Measurements from ENCODE around the gene UBE2G1. TPM values are rescaled to one million over a fixed set of nuclear protein-coding genes. Genes with fewer than 3 reads are reported as not detected.

The UBE2G1 gene
- total RNA-seq, 1 donor from 2014 or later = 87.8 TPM

- H3K36me3 Mint-ChIP-seq (ENCODE audit: insufficient read depth) = peaks cover 18% of the 10 kb centered on the region
- H3K27me3 Mint-ChIP-seq = no peaks in the 10 kb centered on the region
- peaks cover 15% of the 10 kb centered on the region for H3K9me3 Mint-ChIP-seq (ENCODE audit: low read depth)
- peaks cover 1% of the 10 kb centered on the region for H3K4me1 Mint-ChIP-seq (ENCODE audit: low read depth)
- DNase-seq (ENCODE audit: low spot score, unreplicated experiment) = no peak
- no peak overlapping the region for H3K27ac Mint-ChIP-seq
- TF ChIP-seq CTCF (IDR thresholded peaks at IDR 0.05; ENCODE audit: unreplicated experiment) = no peak
- no peak overlapping the region for H3K4me3 Mint-ChIP-seq (ENCODE audit: low read depth)
These were observed 40.4 kb downstream of the UBE2G1 start for GRCh38 chr17:4326112-4326511.

GRCh38 chr17:4324463-4324862, 42.0 kb downstream of the UBE2G1 start:
- Mint-ChIP-seq H3K36me3 (ENCODE audit: insufficient read depth) (peaks cover 17% of the 10 kb centered on the region), H3K4me1 (ENCODE audit: low read depth) (peaks cover 1% of the 10 kb centered on the region), H3K9me3 (ENCODE audit: low read depth) (peaks cover 15% of the 10 kb centered on the region), H3K4me3 (ENCODE audit: low read depth) (no peak overlapping the region), H3K27ac (no peak overlapping the region), H3K27me3 (no peaks in the 10 kb centered on the region)
- no peak for TF ChIP-seq CTCF (IDR thresholded peaks at IDR 0.05; ENCODE audit: unreplicated experiment)
- DNase-seq (ENCODE audit: low spot score, unreplicated experiment) = no peak

GRCh38 chr17:4319221-4319620, 47.3 kb downstream of the UBE2G1 start:
- Mint-ChIP-seq H3K36me3 (ENCODE audit: insufficient read depth) (peaks cover 4% of the 10 kb centered on the region), H3K27me3 (no peaks in the 10 kb centered on the region), H3K9me3 (ENCODE audit: low read depth) (peaks cover 4% of the 10 kb centered on the region), H3K4me3 (ENCODE audit: low read depth) (no peak overlapping the region), H3K4me1 (ENCODE audit: low read depth) (peaks cover 17% of the 10 kb centered on the region), H3K27ac (no peak overlapping the region)
- DNase-seq (ENCODE audit: low spot score, unreplicated experiment) = no peak
- TF ChIP-seq CTCF (IDR thresholded peaks at IDR 0.05; ENCODE audit: unreplicated experiment) = no peak

- no peak for TF ChIP-seq CTCF (IDR thresholded peaks at IDR 0.05; ENCODE audit: unreplicated experiment)
- H3K4me1 Mint-ChIP-seq (ENCODE audit: low read depth) = peaks cover 20% of the 10 kb centered on the region
- H3K9me3 Mint-ChIP-seq (ENCODE audit: low read depth) = peaks cover 4% of the 10 kb centered on the region
- no peak overlapping the region for H3K4me3 Mint-ChIP-seq (ENCODE audit: low read depth)
- H3K27ac Mint-ChIP-seq = peak overlapping the region; percentile 67
- H3K36me3 Mint-ChIP-seq (ENCODE audit: insufficient read depth) = peaks cover 4% of the 10 kb centered on the region
- no peak for DNase-seq (ENCODE audit: low spot score, unreplicated experiment)
- no peaks in the 10 kb centered on the region for H3K27me3 Mint-ChIP-seq
These were observed 47.9 kb downstream of the UBE2G1 start for GRCh38 chr17:4318596-4318995.

- Mint-ChIP-seq H3K4me3 (ENCODE audit: low read depth) (no peak overlapping the region), H3K4me1 (ENCODE audit: low read depth) (peaks cover 23% of the 10 kb centered on the region), H3K27me3 (no peaks in the 10 kb centered on the region), H3K27ac (no peak overlapping the region), H3K36me3 (ENCODE audit: insufficient read depth) (peaks cover 4% of the 10 kb centered on the region), H3K9me3 (ENCODE audit: low read depth) (peaks cover 4% of the 10 kb centered on the region)
- no peak for TF ChIP-seq CTCF (IDR thresholded peaks at IDR 0.05; ENCODE audit: unreplicated experiment)
- no peak for DNase-seq (ENCODE audit: low spot score, unreplicated experiment)
These were observed 48.3 kb downstream of the UBE2G1 start for GRCh38 chr17:4318186-4318585.
